Keratinocyte (primary cell): ENCODE results near the gene FUZ. TPM values are rescaled to one million over a fixed set of nuclear protein-coding genes. Genes with fewer than 3 reads are reported as not detected.

Experiments used
- DNase-seq: peaks from one replicate; pipeline ENCODE4 v3.0.0-alpha.2; 2011; ENCODE audit warnings: low read depth, missing footprints, low spot score
- FAIRE-seq: peaks from 2 replicates; lab custom pipeline; 2011; peaks lifted over from hg19 to GRCh38; lab: Jason Lieb, UNC
- H2AFZ ChIP-seq: 2 replicates; pipeline ENCODE4 v1.6.0; 2012; ENCODE audit warnings: low read length, control low read depth, inconsistent platforms; ENCODE audit not compliant: control insufficient read depth
- H3K27ac ChIP-seq: 2 replicates; pipeline ENCODE4 v1.5.1; 2011; ENCODE audit warnings: low read length; ENCODE audit not compliant: control insufficient read depth, insufficient read depth
- H3K27me3 ChIP-seq: 3 replicates; pipeline ENCODE4 v1.6.0; 2011; ENCODE audit warnings: low read length; ENCODE audit not compliant: control insufficient read depth, insufficient read depth; ENCODE audit errors: extremely low read depth
- H3K36me3 ChIP-seq, 2 experiments: 2 replicates in 1 of 2; 3 replicates in 1 of 2; pipeline ENCODE4 v1.5.1; 2011; ENCODE audit warnings: low read length in 2 of 2, mild to moderate bottlenecking in 1 of 2; ENCODE audit not compliant: control insufficient read depth in 2 of 2, insufficient read depth in 2 of 2; ENCODE audit errors: extremely low read depth in 1 of 2
- H3K4me1 ChIP-seq: 3 replicates; pipeline ENCODE4 v1.5.1; 2011; ENCODE audit warnings: low read length; ENCODE audit not compliant: control insufficient read depth, insufficient read depth; ENCODE audit errors: extremely low read depth
- H3K4me2 ChIP-seq: 3 replicates; pipeline ENCODE4 v1.6.0; 2011; ENCODE audit warnings: low read depth, low read length; ENCODE audit not compliant: control insufficient read depth, insufficient read depth; ENCODE audit errors: extremely low read depth
- H3K4me3 ChIP-seq, 3 experiments: fragments of 200-600 bp in 1 of 3; sonication (generic) in 1 of 3; 2 replicates in 2 of 3; 3 replicates in 1 of 3; pipeline ENCODE4 v1.5.1; 2011 to 2016; ENCODE audit warnings: low read length in 3 of 3, mild to moderate bottlenecking in 3 of 3, control low read depth in 2 of 3, inconsistent platforms in 1 of 3, low read depth in 1 of 3, mixed read lengths in 1 of 3, mixed run types in 1 of 3, moderate library complexity in 1 of 3; ENCODE audit not compliant: control insufficient read depth in 2 of 3, insufficient read depth in 2 of 3; ENCODE audit errors: extremely low read depth in 1 of 3
- H3K79me2 ChIP-seq: 2 replicates; pipeline ENCODE4 v1.6.0; 2012; ENCODE audit warnings: low read length; ENCODE audit not compliant: control insufficient read depth, insufficient read depth
- H3K9ac ChIP-seq: 3 replicates; pipeline ENCODE4 v1.6.0; 2011; ENCODE audit warnings: low read length; ENCODE audit not compliant: control insufficient read depth, insufficient read depth; ENCODE audit errors: extremely low read depth
- H3K9me1 ChIP-seq: 3 replicates; pipeline ENCODE4 v1.6.0; 2011; ENCODE audit warnings: low read length; ENCODE audit not compliant: control insufficient read depth, insufficient read depth; ENCODE audit errors: extremely low read depth
- H3K9me3 ChIP-seq: 2 replicates; pipeline ENCODE4 v1.5.1; 2012; ENCODE audit warnings: low read depth, low read length; ENCODE audit not compliant: control insufficient read depth
- H4K20me1 ChIP-seq: 3 replicates; pipeline ENCODE4 v1.6.0; 2011; ENCODE audit warnings: low read length; ENCODE audit not compliant: control insufficient read depth, insufficient read depth; ENCODE audit errors: extremely low read depth
- EZH2 ChIP-seq: IDR thresholded peaks from one replicate; pipeline ENCODE4 v1.6.1; 2012; ENCODE audit warnings: inconsistent platforms, mild to moderate bottlenecking, low read length, moderate library complexity
- dilution Hi-C: fragments of 300-500 bp; cut with MboI; formaldehyde crosslinking; loops from one replicate; pipeline ENCODE4 v1.7.0; 2020; ENCODE audit warnings: low sequenced_read_pairs; ENCODE audit not compliant: extremely low pct_ligation_motif_present
- polyA plus RNA-seq, 5 experiments: library from polyadenylated mRNA; depleted of rRNA in 3 of 5; stranded (reverse) in 3 of 5; stranded (forward) in 1 of 5; unstranded in 1 of 5; fragments of >200 nt; gene quantifications; 1 replicate in 1 of 5; 2 replicates in 3 of 5; 3 replicates in 1 of 5; pipeline versions ENCODE4 v1.2.1 to v1.2.3, GENCODE V29; 2011 to 2012; ENCODE audit warnings: missing spikeins in 2 of 5, low read depth in 1 of 5, low replicate concordance in 1 of 5
- TF ChIP-seq, protein P1 (sequence below), 3 experiments: IDR thresholded peaks in 1 of 3; conservative IDR thresholded peaks in 1 of 3; optimal IDR thresholded peaks in 1 of 3; 2 replicates in 2 of 3; 3 replicates in 1 of 3; pipeline versions ENCODE3 to v1.5.1; 2011; ENCODE audit warnings: low read length in 3 of 3, mild to moderate bottlenecking in 3 of 3, moderate library complexity in 2 of 3, control low read depth in 1 of 3, inconsistent platforms in 1 of 3; ENCODE audit not compliant: insufficient read depth in 2 of 3; ENCODE audit errors: extremely low read depth in 1 of 3

The FUZ gene
- polyA plus RNA-seq, 1 donor (not counting 4 experiments of a cell fraction or from before 2014, with no cell fraction given), result 3.7 TPM

DNA sequence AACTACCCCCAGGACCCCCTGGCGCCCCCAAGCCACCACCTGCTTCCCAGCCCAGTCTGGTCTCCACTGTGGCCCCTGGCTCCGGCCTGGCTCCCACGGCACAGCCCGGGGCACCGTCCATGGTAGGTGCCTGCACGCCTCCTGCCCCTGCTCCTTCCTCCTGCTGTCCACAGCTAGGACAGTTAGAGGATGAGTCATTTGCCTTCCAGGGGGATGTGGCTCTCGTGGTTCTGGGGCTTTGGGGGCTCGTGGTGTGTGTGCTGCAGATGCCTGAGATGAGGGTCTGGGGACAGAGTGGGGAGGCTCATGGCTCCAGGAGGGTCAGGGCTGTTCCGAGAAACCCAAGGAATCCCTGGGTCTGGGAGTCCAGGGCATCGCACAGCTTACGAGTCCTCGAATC is 17.7 kb upstream of the FUZ start:
- DNase-seq (no peak), FAIRE-seq (no peak)
- no peaks in the 10 kb centered on the region for H3K79me2 ChIP-seq
- no peak overlapping the region for H3K27ac ChIP-seq
- dilution Hi-C loops, result no loop called here
- H3K4me3 ChIP-seq, result no peak overlapping the region
- no peaks in the 10 kb centered on the region for H3K4me1 ChIP-seq
- no peaks in the 10 kb centered on the region for H4K20me1 ChIP-seq
- no peak overlapping the region for H3K9ac ChIP-seq
- H2AFZ ChIP-seq, result no peak overlapping the region
- no peak overlapping the region for H3K4me2 ChIP-seq
- no peaks in the 10 kb centered on the region for H3K9me1 ChIP-seq
- TF ChIP-seq EZH2, result no peak
- TF ChIP-seq, protein P1, sequence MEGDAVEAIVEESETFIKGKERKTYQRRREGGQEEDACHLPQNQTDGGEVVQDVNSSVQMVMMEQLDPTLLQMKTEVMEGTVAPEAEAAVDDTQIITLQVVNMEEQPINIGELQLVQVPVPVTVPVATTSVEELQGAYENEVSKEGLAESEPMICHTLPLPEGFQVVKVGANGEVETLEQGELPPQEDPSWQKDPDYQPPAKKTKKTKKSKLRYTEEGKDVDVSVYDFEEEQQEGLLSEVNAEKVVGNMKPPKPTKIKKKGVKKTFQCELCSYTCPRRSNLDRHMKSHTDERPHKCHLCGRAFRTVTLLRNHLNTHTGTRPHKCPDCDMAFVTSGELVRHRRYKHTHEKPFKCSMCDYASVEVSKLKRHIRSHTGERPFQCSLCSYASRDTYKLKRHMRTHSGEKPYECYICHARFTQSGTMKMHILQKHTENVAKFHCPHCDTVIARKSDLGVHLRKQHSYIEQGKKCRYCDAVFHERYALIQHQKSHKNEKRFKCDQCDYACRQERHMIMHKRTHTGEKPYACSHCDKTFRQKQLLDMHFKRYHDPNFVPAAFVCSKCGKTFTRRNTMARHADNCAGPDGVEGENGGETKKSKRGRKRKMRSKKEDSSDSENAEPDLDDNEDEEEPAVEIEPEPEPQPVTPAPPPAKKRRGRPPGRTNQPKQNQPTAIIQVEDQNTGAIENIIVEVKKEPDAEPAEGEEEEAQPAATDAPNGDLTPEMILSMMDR (optimal IDR thresholded peaks at IDR 0.05 in 1 of 3, IDR thresholded peaks at IDR 0.05 in 1 of 3, conservative IDR thresholded peaks at IDR 0.05 in 1 of 3; ENCODE audit: extremely low read depth in 1 of 3, insufficient read depth in 2 of 3, low read length in 3 of 3), result no peak
- H3K27me3 ChIP-seq, result no peaks in the 10 kb centered on the region
- H3K9me3 ChIP-seq, result no peaks in the 10 kb centered on the region
- H3K36me3 ChIP-seq, result peaks cover 12 to 50% of the 10 kb centered on the region in 2 experiments

GRCh38 chr19:49829721-49830120 is 16.6 kb upstream of the FUZ start:
- no peaks in the 10 kb centered on the region for H3K27me3 ChIP-seq
- no peak overlapping the region for H3K9ac ChIP-seq
- H3K4me3 ChIP-seq, result no peak overlapping the region
- no peak overlapping the region for H2AFZ ChIP-seq
- dilution Hi-C loops, result no loop called here
- TF ChIP-seq, protein P1 (optimal IDR thresholded peaks at IDR 0.05 in 1 of 3, IDR thresholded peaks at IDR 0.05 in 1 of 3, conservative IDR thresholded peaks at IDR 0.05 in 1 of 3; ENCODE audit: extremely low read depth in 1 of 3, insufficient read depth in 2 of 3, low read length in 3 of 3), result no peak
- H3K9me3 ChIP-seq, result no peaks in the 10 kb centered on the region
- DNase-seq (no peak), FAIRE-seq (no peak)
- no peak overlapping the region for H3K27ac ChIP-seq
- H3K36me3 ChIP-seq, result peaks cover 12 to 42% of the 10 kb centered on the region in 2 experiments
- H3K79me2 ChIP-seq, result peaks cover 2% of the 10 kb centered on the region
- no peak overlapping the region for H3K4me2 ChIP-seq
- H3K9me1 ChIP-seq, result no peaks in the 10 kb centered on the region
- no peaks in the 10 kb centered on the region for H3K4me1 ChIP-seq
- H4K20me1 ChIP-seq, result no peaks in the 10 kb centered on the region
